ENCODE data around the gene PHF14.

DNA sequence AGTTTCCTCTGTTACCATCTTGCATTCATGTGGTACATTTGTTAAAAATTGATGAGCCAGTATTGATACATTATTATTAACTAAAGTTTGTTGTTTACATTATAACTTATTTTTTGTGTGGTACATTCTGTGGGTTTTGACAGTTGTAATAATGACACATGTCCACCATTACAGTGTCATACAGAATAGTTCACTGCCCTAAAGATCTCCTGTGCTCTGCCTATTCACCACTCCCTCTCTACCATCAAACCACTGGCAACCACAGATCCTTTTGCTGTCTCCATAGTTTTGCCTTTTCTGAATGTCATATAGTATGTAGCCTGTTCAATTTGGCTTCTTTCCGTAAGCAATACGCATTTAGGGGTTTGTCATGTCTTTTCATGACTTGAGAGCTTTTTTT lies 156.9 kb downstream of the PHF14 start:
- TF ChIP-seq, protein P1, sequence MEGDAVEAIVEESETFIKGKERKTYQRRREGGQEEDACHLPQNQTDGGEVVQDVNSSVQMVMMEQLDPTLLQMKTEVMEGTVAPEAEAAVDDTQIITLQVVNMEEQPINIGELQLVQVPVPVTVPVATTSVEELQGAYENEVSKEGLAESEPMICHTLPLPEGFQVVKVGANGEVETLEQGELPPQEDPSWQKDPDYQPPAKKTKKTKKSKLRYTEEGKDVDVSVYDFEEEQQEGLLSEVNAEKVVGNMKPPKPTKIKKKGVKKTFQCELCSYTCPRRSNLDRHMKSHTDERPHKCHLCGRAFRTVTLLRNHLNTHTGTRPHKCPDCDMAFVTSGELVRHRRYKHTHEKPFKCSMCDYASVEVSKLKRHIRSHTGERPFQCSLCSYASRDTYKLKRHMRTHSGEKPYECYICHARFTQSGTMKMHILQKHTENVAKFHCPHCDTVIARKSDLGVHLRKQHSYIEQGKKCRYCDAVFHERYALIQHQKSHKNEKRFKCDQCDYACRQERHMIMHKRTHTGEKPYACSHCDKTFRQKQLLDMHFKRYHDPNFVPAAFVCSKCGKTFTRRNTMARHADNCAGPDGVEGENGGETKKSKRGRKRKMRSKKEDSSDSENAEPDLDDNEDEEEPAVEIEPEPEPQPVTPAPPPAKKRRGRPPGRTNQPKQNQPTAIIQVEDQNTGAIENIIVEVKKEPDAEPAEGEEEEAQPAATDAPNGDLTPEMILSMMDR (IDR thresholded peaks at IDR 0.05) = no peak
- TF ChIP-seq EP300 (IDR thresholded peaks at IDR 0.05) (no peak), POLR2A (IDR thresholded peaks at IDR 0.05) (no peak)
